GM12891 (cell line): Measurements from ENCODE around the gene PIGQ.

Experiments
- PAX5 ChIP-seq: IDR thresholded peaks from 2 replicates; pipeline ENCODE4 v1.6.1; 2011; ENCODE audit warnings: low read length, moderate library complexity, mild to moderate bottlenecking; ENCODE audit not compliant: insufficient read depth, severe bottlenecking
- POLR2A ChIP-seq: IDR thresholded peaks from 2 replicates; pipeline ENCODE4 v1.6.1; 2011; ENCODE audit warnings: low read depth, low read length, control low read depth
- POLR2AphosphoS5 ChIP-seq: IDR thresholded peaks from 2 replicates; pipeline ENCODE4 v1.6.1; 2011; ENCODE audit warnings: low read depth, low read length, control low read depth
- SPI1 ChIP-seq: IDR thresholded peaks from 2 replicates; pipeline ENCODE4 v1.6.1; 2011; ENCODE audit warnings: low read depth, low read length, control low read depth

GRCh38 chr16:522320-523096 is 47.3 kb upstream of the PIGQ start:
- TF ChIP-seq POLR2AphosphoS5 (no peak), POLR2A (no peak), PAX5 (no peak), SPI1 (no peak)
